Keratinocyte (primary cell): Measurements from ENCODE around the gene NINJ2.

Experiments used
- EZH2 ChIP-seq: IDR thresholded peaks from one replicate; pipeline ENCODE4 v1.6.1; 2012; ENCODE audit warnings: inconsistent platforms, mild to moderate bottlenecking, low read length, moderate library complexity
- TF ChIP-seq, protein P1 (sequence below), 3 experiments: IDR thresholded peaks in 1 of 3; conservative IDR thresholded peaks in 1 of 3; optimal IDR thresholded peaks in 1 of 3; 2 replicates in 2 of 3; 3 replicates in 1 of 3; pipeline versions ENCODE3 to v1.5.1; 2011; ENCODE audit warnings: low read length in 3 of 3, mild to moderate bottlenecking in 3 of 3, moderate library complexity in 2 of 3, control low read depth in 1 of 3, inconsistent platforms in 1 of 3; ENCODE audit not compliant: insufficient read depth in 2 of 3; ENCODE audit errors: extremely low read depth in 1 of 3

DNA sequence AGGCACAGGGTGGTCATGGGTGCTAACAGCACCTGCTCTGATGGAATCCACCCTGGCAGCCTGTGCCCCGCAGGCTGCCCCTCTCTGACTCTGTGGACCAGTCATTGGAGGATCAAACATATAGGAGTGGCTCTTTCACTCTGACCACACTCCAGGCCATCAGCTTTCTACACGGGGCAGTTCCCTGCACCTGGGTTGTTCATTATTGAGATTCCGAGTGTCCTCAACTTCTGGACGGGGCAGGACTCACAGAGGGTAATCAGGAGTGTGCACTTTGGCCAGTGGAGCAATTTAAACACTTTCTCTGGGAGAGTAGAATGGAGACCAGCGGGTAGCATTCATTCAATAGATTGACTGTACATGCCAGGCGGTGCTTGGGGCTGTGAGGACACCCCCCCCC lies 94.8 kb downstream of the NINJ2 start:
- TF ChIP-seq, protein P1, sequence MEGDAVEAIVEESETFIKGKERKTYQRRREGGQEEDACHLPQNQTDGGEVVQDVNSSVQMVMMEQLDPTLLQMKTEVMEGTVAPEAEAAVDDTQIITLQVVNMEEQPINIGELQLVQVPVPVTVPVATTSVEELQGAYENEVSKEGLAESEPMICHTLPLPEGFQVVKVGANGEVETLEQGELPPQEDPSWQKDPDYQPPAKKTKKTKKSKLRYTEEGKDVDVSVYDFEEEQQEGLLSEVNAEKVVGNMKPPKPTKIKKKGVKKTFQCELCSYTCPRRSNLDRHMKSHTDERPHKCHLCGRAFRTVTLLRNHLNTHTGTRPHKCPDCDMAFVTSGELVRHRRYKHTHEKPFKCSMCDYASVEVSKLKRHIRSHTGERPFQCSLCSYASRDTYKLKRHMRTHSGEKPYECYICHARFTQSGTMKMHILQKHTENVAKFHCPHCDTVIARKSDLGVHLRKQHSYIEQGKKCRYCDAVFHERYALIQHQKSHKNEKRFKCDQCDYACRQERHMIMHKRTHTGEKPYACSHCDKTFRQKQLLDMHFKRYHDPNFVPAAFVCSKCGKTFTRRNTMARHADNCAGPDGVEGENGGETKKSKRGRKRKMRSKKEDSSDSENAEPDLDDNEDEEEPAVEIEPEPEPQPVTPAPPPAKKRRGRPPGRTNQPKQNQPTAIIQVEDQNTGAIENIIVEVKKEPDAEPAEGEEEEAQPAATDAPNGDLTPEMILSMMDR (optimal IDR thresholded peaks at IDR 0.05 in 1 of 3, IDR thresholded peaks at IDR 0.05 in 1 of 3, conservative IDR thresholded peaks at IDR 0.05 in 1 of 3; ENCODE audit: extremely low read depth in 1 of 3, insufficient read depth in 2 of 3, low read length in 3 of 3), result no peak
- no peak for TF ChIP-seq EZH2
